ENCODE results near the gene SF3B1. TPM values are rescaled to one million over a fixed set of nuclear protein-coding genes. Genes with fewer than 3 reads are reported as not detected.

Gene SF3B1
- total RNA-seq, 2 experiments from 2014 or later, result 498 to 529 TPM

DNA sequence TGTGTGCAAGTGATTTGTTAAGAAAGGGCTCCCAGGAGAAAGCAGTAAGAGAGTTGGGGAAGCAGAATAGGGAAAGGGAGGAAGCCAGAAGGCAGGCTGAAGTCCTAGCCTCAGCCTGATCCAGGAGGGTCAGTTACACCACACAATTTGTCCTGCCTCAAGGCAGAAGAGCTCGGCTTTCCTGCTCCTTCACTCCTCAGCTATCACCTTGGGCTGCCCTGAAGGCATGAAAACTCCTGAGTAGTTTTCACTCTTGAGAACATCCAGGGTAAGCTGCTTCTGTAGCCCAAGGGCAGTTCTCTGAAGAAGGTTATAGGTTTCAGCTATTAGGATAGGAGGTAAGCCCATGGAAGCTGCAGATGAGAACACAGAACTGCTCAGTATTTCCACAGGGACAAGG lies 76.8 kb downstream of the SF3B1 start:
- intact Hi-C loops (cut with DNase I, micrococcal nuclease), result loop anchor here (5.0 kb wide), 3 partner anchors 36 to 166 kb away; partner anchors contain the start of gene ANKRD44 (in 1 of the 2)
- Histone ChIP-seq H3K4me1 (ENCODE audit: insufficient read depth, low read length) (no peaks in the 10 kb centered on the region), H3K36me3 (ENCODE audit: insufficient read depth, low read length) (no peaks in the 10 kb centered on the region), H3K27ac (ENCODE audit: low read depth in 1 of 2, low read length in 2 of 2) (no peak overlapping the region), H3K4me3 (ENCODE audit: low read length) (no peak overlapping the region), H3K27me3 (ENCODE audit: control insufficient read depth in 1 of 2, insufficient read depth in 2 of 2, low read length in 2 of 2) (no peaks in the 10 kb centered on the region), H3K9me3 (ENCODE audit: control insufficient read depth in 1 of 2, insufficient read depth in 1 of 2, low read length in 2 of 2) (peaks cover 0 to 3% of the 10 kb centered on the region in 2 experiments)
- H3K27me3 Mint-ChIP-seq, result no peaks in the 10 kb centered on the region
- H3K27ac Mint-ChIP-seq, result no peak overlapping the region
- ATAC-seq (ENCODE audit: poor library complexity) (no peak), DNase-seq (no peak)
- H3K36me3 Mint-ChIP-seq (ENCODE audit: low read depth), result no peaks in the 10 kb centered on the region
- H3K9me3 Mint-ChIP-seq, result no peaks in the 10 kb centered on the region
- ChIA-PET CTCF (interaction anchor here (0.7 to 1.0 kb wide), 2 partner anchors 21 to 245 kb away, joined by 3 read pairs; no protein-coding TSS in a partner anchor), POLR2A (interaction anchor here (1.0 to 1.9 kb wide), 3 partner anchors 30 to 162 kb away, joined by 3 to 6 read pairs (median 4); partner anchors contain the start of gene ANKRD44)
- TF ChIP-seq, protein P1, sequence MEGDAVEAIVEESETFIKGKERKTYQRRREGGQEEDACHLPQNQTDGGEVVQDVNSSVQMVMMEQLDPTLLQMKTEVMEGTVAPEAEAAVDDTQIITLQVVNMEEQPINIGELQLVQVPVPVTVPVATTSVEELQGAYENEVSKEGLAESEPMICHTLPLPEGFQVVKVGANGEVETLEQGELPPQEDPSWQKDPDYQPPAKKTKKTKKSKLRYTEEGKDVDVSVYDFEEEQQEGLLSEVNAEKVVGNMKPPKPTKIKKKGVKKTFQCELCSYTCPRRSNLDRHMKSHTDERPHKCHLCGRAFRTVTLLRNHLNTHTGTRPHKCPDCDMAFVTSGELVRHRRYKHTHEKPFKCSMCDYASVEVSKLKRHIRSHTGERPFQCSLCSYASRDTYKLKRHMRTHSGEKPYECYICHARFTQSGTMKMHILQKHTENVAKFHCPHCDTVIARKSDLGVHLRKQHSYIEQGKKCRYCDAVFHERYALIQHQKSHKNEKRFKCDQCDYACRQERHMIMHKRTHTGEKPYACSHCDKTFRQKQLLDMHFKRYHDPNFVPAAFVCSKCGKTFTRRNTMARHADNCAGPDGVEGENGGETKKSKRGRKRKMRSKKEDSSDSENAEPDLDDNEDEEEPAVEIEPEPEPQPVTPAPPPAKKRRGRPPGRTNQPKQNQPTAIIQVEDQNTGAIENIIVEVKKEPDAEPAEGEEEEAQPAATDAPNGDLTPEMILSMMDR (IDR thresholded peaks at IDR 0.05), result no peak
- no peak overlapping the region for H3K4me3 Mint-ChIP-seq
- H3K4me1 Mint-ChIP-seq (ENCODE audit: low read depth), result peaks cover 27% of the 10 kb centered on the region

DNA sequence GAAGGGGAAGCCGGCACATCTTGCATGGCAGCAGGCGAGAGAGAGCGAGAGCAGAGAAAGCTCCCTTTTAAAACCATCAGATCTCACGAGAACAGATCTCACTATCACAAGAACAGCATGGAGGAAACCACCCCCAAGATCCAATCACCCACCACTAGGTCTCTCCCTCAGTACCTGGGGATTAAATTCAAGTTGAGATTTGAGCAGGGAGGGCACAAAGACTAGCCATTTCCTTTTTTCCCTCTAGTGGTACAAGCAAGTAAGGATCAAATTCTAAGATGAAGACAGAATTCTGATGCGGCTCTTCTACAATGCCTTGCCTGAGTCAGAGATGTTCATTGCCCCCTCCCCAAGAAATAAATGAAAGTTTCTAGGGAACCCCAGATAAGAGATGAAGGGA lies 78.7 kb downstream of the SF3B1 start:
- Histone ChIP-seq H3K4me1 (ENCODE audit: insufficient read depth, low read length) (no peaks in the 10 kb centered on the region), H3K27ac (ENCODE audit: low read depth in 1 of 2, low read length in 2 of 2) (no peak overlapping the region), H3K27me3 (ENCODE audit: control insufficient read depth in 1 of 2, insufficient read depth in 2 of 2, low read length in 2 of 2) (no peaks in the 10 kb centered on the region), H3K9me3 (ENCODE audit: control insufficient read depth in 1 of 2, insufficient read depth in 1 of 2, low read length in 2 of 2) (peaks cover 0 to 3% of the 10 kb centered on the region in 2 experiments), H3K36me3 (ENCODE audit: insufficient read depth, low read length) (no peaks in the 10 kb centered on the region), H3K4me3 (ENCODE audit: low read length) (no peak overlapping the region)
- ChIA-PET POLR2A (no interaction called here), CTCF (interaction anchor here (1.9 to 2.1 kb wide), 2 partner anchors 8 to 243 kb away, joined by 4 to 7 read pairs; no protein-coding TSS in a partner anchor)
- no peak overlapping the region for H3K27ac Mint-ChIP-seq
- H3K4me3 Mint-ChIP-seq, result no peak overlapping the region
- H3K36me3 Mint-ChIP-seq (ENCODE audit: low read depth), result no peaks in the 10 kb centered on the region
- no peaks in the 10 kb centered on the region for H3K27me3 Mint-ChIP-seq
- DNase-seq (peak in 3 of 14 experiments; percentile 25 to 54 (median 47)), ATAC-seq (ENCODE audit: poor library complexity) (peak; percentile 78)
- intact Hi-C loops (cut with DNase I, micrococcal nuclease), result loop anchor here (5.0 kb wide), 3 partner anchors 34 to 164 kb away; partner anchors contain the start of gene ANKRD44 (in 1 of the 2)
- peaks cover 27% of the 10 kb centered on the region for H3K4me1 Mint-ChIP-seq (ENCODE audit: low read depth)
- TF ChIP-seq, protein P1 (IDR thresholded peaks at IDR 0.05), result peak; percentile 56
- no peaks in the 10 kb centered on the region for H3K9me3 Mint-ChIP-seq

DNA sequence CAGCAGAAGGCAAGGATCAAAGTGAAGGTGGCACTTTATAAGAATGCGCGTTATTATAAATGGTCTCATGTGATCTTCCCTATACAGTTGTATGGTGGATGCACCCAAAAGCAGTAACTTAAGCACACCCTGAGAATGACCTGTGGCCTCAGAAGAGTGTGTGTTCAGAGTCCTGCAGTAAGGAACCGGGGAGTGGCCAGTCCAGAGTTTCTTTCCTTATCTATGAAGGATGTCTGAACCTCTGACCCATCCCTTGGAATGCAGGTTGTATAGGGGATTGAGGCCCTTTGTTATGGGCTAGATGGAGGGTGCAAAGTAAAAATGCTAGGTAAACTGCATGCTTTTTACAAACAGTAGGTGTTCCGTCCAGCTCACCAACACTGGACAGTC lies 80.7 kb downstream of the SF3B1 start:
- H3K36me3 Mint-ChIP-seq (ENCODE audit: low read depth), result no peaks in the 10 kb centered on the region
- no peaks in the 10 kb centered on the region for H3K27me3 ChIP-seq (ENCODE audit: control insufficient read depth in 1 of 2, insufficient read depth in 2 of 2, low read length in 2 of 2)
- H3K9me3 ChIP-seq (ENCODE audit: control insufficient read depth in 1 of 2, insufficient read depth in 1 of 2, low read length in 2 of 2), result no peaks in the 10 kb centered on the region
- no peak for ATAC-seq (ENCODE audit: poor library complexity)
- ChIA-PET POLR2A (no interaction called here), CTCF (interaction anchor here (1.9 kb wide), 1 partner anchor 10 kb away, joined by 4 read pairs; no protein-coding TSS in a partner anchor)
- H3K27me3 Mint-ChIP-seq, result no peaks in the 10 kb centered on the region
- intact Hi-C loops (cut with DNase I, micrococcal nuclease), result no loop called here
- TF ChIP-seq, protein P1 (IDR thresholded peaks at IDR 0.05), result no peak
- no peak overlapping the region for H3K4me3 ChIP-seq (ENCODE audit: low read length)
- no peaks in the 10 kb centered on the region for H3K4me1 ChIP-seq (ENCODE audit: insufficient read depth, low read length)
- H3K36me3 ChIP-seq (ENCODE audit: insufficient read depth, low read length), result no peaks in the 10 kb centered on the region
- H3K9me3 Mint-ChIP-seq, result no peaks in the 10 kb centered on the region
- no peak for DNase-seq
- no peak overlapping the region for H3K4me3 Mint-ChIP-seq
- peaks cover 21% of the 10 kb centered on the region for H3K4me1 Mint-ChIP-seq (ENCODE audit: low read depth)
- no peak overlapping the region for H3K27ac Mint-ChIP-seq
- no peak overlapping the region for H3K27ac ChIP-seq (ENCODE audit: low read depth in 1 of 2, low read length in 2 of 2)

All from CD4-positive, alpha-beta T cell (primary cell).